Measurements from ENCODE around the gene DDAH1.

Gene DDAH1

DNA sequence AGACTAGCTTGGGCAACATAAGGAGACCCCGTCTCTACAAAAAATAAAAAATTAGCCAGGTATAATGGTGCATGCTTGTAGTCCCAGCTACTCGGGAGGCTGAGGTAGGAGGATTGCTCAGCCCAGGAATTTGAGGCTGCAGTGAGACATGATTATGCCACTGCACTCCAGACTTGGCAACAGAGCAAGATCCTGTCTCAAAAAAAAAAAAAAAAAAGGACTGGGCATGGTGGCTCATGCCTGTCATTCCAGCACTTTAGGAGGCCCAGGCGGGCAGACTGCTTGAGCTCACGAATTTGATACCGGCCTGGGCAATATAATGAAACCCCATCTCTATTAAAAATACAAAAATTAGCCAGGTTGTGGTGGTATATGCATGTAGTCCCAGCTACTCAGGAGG is 141.2 kb downstream of the DDAH1 start:
- DNase-seq, result no peak

DNA sequence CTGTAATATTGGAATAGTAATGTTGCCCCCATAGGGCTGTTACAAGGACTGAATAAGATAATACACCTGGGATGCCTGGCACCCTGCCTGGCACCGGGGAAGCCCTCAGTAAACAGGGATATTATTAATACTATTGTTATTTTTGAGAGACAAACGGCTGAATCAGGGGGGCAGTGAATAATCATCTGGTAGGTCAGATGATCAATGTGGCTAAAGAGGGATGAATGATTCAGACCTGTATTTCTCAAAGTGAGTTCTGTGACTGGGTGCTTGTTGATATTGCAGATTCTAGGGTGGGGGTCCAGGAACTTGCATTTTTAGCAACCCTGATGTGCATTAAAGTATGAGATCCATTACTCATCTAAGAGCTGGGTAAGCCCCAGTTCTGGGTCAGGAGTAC is 142.3 kb downstream of the DDAH1 start:
- no peak for DNase-seq

DNA sequence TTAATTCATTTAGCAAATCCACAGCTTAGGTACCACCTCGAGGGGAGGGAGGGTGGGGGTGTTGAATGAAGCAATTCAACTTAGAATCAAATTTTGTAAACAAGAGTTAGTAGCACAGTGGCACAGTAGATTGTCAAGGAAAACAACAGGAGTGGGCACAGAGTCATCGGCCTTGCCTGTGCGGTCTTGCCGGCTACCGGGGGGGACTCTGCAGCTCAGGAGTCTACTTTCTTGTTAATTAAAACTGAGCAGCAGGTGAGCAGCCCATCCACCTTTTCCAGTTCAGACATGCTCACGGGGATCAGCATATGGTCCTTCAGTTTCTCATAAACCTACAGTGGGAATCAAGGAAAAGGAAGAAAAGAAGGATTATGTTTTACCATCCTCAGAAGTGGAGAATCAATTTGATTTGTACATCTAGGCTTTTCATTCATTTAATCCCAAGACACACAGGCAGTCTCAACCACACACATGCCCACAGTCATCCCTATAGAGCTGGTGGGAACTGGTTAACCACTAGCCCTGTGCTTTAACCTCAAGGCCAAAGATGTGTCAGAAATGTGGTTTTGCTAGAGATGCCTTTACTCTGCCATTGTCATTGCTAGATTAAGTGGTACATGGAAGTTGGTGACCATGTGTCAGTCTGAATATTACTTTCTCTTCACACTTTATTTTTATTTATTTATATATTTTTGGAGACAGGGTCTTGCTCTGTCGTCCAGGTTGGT is 143.6 kb downstream of the DDAH1 start:
- DNase-seq, result no peak

DNA sequence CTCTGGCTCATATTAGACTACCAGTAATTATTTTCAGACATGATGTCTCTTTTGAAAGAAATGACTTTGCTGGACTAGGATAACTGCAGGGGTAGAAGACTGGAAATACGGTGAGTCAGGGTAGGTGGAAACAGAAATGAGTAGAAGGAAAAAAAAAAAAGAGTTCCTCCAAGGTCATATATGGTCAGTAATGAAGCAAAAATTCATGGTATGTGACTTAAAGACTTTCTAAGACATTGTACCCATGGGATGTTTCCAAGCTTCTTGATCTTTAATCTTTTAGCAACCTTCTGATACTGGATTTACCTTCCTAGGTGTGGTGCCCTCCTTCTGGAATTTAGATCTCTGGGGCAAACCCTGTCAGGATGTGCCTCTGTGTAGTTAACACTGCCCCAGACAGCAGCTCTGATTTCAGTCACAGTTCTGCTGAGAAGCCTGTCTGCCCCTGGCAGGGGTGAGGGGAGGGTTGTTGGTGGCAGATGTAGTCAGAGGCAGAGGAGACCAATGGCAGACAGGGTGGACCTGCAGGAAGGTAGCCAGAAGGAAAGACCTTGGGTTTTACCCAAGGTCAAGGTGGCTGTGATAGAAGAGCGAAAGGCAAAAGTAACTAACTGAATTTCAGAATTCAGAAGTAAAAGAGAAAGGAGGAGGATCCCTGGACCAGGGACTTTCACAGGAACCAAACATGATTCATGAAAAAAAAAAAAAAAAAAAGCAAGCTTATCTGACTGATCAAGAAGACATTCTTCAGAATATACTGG is 144.4 kb downstream of the DDAH1 start:
- no peak for DNase-seq

DNA sequence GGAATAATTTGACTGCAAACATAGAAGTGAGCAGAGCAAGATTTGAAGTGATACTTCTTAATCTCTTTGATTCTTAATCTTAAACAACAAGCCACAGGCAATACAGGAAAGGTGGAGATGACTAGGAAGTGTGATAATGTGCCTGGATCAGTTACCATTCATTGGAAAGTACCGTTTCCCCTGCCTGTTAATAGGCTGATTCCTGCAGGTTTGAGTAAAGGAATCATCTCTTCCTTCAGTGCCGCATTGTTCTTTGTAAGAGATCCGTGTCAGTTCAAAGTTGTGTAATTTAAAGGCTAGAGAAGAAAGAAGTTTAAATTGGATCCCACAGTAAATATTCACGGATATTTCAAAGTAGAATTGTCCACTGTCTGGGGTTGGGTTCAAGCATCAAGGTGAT is 145.0 kb downstream of the DDAH1 start:
- no peak for DNase-seq

DNA sequence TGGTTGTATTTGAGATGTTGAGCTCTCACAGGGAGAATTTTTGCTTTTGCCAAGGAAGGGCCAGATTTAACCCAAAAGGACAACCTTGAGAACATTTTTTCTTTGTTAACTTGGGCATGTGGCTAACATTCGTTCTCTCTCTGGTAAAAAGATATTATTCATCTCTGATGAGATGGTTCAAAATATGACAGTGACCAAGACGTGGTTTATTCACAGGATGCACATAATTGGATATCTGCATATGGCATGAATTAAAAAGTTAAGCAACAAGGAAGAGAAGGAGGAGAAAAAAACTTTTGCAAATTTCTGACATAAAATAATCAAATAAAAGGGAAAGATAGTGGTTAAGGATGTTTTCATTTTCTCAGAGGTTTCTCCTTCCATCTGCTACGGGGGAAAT is 145.5 kb downstream of the DDAH1 start:
- DNase-seq, result no peak

DNA sequence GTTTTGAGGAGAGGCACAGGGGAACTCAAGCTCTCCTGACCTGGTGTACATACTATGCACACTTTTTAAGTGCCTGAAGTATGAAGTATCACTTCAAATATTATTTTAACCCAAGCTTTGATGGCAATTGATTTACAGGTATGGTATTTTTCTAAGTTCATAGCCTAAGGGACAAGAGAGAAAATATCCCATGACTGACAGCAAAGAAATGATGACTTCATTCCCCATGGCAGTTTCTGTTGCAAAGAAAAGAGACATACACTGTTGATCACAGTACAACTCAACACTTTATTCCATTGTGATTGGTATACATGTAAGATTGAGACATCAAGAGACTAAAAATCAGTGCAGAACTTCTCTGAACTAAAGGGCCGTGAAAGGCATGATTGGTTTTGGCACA is 146.7 kb downstream of the DDAH1 start:
- no peak for DNase-seq

DNA sequence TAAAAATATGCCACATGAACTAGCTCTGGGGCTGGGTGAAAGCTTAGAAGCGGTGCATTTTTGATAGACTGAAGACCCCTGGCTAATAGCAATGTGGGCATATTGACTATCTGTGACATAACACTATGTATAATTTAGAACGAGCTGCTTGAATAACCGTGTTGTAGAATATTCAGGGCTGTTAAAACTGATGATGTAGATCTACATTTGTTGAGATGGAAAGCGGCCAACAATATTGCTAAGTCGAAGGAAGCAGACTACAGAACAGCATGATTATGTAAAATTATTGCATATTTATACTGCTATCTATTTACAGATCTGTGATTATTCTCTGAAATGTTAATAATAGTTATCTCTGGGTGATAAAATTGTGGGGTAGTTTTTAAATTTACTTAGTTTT is 147.4 kb downstream of the DDAH1 start:
- DNase-seq, result no peak

DNA sequence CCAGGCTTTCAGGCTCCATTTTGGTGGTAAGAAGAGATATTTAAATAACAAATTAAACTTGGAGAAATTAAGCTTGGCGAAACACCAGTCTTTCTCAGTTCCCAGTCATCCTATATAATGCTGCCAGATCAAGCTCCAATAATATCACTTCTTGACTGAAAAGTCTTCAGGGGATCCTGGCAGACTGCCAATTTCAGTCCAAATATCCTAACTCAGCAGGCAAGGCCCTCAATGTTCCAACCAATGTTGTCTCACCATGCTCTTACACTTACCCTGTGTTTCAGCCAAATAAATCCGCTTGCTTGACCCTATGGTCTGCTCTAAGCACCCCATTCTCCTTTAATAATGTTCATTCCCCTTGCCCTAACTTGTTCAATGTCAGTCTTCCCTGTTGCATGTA is 148.6 kb downstream of the DDAH1 start:
- no peak for DNase-seq

DNA sequence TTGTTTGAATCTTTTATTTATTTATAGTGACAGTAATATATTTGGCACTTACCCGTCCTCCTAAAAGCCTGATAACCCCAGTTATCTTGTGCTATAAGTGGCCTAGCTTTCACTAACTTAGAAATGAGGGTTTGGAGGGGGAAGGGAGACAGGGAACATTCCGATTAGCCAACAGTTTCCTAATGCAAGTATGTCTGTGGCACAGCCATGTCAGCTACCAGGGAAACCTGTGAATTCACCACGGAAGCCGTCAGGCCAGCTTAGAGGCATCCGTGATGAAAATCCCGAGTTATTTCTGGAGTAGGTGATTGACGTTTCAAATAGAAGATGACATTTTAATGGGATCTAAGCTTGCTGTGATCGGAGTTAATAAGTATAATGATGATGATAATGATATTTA is 149.2 kb downstream of the DDAH1 start:
- no peak for DNase-seq

DNA sequence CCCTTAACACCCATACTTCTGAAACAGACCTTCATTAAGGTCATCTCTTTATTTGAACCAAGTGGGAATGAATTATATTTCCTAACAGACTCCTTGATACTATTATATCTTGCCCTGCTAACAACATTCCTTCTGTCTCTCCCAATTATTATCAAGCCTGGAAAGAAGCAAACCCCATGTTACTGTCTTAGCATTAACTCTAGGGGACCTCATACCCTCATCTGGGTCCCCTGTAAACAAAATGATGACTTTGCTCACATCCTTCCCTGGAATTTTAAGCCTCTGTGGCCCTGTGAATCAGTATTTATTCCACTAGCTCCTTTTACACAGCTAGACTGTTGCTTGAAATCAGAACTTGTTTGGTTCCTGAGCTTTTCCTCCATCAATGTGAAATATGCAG is 150.2 kb downstream of the DDAH1 start:
- no peak for DNase-seq

DNA sequence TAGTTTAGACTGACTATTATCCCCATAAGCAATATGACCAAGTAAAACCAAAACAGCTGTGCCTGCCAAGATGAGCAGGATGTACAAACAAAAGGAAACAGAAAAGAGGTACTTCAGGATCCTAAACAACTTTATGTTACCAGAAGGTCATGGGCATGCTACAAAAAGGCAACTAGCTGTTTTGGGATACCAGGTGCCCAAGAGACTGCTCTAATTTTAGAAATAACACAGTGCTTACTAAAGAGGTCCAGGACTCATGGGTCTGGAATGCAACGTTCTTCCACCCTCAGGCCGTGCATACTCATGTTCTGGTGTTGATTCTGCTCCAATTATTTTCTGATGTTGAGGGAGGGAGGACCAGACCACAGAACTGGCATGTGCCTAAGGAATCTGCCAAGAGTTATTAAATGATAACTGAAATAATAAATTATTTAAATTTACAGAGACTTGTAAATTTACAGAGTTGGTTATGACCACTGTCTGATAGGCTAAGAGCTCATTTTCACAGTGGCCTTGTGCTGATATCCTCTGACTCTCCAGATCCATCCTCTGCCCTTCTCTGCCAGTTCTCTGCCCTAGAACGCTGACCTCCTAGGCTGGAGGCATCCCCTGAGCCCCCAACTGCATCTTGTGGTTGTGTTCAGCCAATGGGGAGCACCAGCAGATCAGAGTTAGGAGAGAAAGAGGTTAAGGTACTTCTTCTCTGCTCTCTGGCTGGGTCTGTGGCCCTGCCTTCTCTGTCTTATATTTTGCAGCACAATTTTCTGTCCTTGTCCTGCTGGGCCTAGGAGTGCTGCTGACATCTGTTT is 150.9 kb downstream of the DDAH1 start:
- no peak for DNase-seq

DNA sequence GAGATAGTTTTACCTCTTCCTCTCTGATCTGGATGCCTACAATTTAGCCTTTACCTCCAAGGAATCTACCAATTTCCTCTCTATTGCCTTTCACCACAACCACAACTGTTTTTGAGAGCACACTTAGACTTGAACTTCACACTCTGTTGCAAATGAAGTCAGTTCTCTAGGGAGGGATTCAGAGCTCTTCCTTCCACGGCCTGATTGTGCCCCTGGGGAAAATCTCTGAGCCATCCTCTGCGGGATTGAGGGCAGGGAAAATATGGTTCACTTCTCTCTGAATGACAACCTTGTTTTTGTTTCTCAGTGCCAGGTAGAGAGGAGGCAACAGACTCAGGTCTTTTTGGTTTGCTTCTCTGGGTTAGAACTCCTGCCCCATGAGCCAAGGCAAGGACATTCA is 153.1 kb downstream of the DDAH1 start:
- no peak for DNase-seq

DNA sequence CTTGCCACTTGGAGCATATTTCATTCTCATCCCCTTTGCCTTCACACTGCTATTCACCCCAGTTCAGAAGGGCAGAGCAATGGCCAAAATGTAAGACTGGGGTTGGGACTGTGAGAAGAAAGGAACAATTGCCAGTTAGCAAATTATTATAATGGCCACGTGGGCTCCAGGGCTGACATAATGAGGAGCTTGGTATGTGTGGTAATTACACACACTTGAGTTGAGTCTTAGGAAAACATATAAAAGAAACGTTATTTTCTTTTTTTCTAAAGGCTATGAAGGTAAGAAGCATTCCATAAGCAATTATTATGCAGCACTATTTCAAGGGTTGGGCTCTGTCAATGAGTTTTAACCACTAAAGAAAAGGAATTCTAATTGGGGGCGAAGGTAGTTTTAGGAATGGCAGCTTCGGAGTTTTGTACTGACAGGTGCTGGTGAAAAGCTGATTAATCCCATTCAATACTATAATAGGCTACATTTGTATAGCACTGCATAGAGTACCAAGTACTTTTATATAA is 156.1 kb downstream of the DDAH1 start:
- no peak for DNase-seq

DNA sequence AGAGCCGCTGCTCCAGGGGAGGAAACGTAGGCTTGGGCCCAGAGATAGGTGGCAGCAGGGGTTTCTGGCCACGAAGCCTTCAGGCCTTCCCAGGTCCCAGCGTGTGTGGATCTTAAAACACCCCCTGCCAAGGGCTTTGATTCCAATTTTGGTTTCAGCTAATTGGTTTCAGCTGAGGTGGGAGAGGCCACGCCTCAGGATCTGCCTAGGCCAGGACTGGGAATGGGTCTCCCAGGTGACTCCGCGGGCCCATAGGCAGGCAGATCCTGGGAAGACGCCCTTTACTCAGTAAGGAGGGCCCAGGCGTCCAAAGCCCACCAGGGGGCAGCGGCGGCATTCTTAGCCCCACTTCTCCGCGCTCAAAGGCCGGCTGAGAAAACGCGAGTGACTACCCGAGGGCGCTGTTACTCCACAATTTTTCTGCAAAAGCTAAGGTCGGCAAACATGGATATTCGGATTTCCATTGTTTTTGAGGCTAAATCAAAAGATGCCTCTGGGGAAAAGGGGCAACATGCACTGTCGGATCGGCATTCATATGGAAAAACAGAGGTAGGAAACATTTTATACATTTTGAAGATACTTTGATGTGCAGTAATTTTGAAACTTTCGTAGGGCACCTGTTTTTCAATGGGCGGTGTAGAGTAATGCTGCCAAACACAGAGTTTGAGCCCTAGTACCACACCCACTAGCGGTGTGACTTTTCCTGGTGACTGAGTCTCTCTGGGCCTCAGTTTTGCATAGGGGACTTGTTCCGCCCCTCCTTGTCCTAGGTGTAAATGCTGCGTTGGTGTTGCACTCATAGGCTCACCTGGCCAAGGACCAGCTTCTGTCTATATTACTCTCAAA is 156.7 kb downstream of the DDAH1 start:
- DNase-seq, result peak; percentile 46

DNA sequence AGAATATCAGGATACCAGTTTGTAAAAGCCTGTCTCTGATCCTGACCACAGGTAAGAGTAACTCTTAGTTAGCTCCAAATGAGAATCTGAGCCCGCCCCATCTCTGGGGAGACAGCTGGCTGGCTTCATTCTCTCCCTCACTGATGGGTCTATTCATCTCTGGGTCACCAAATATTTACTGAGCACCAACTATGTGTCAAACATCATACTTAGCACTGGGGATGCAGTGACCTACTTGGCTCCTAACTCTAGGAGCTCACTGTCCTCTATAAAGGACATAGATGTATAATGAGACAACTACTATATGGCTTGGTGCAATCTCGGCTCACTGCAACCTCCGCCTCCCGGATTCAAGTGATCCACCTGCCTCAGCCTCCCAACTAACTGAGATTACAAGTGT is 158.7 kb downstream of the DDAH1 start:
- DNase-seq, result no peak

DNA sequence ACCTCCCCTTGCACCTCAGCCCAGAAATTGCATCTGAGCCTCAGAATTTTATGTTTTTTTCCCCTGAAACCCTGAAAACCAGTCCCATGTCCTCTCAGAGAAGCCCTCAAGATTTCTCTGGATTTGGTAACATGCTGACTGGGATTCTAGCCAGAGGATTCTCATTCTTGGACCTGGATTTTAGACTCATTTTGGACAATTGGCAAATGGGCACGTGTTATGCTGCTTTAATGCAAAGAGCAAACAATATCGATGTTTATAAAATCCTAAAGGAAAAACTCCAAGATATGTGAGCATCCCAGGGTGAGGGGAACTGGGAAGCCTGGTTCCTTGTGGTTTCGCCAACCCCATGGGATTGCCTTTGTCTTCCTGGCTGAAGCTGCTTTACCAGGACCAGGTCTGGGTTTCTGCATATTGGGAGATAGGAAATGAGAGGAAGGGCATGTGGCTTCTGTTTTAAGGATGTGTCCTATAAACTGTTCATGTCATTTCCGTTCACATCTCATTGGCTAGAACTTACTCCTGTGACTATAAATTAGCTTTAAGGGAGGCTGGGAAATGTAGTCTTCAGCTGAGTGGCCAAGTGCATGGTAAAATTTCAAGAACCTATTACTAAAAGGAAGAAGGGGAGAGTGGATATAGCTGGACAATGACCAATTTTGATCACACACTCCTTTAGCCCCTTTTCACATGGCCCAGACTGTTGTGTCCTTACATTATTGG is 161.4 kb downstream of the DDAH1 start:
- DNase-seq, result no peak

DNA sequence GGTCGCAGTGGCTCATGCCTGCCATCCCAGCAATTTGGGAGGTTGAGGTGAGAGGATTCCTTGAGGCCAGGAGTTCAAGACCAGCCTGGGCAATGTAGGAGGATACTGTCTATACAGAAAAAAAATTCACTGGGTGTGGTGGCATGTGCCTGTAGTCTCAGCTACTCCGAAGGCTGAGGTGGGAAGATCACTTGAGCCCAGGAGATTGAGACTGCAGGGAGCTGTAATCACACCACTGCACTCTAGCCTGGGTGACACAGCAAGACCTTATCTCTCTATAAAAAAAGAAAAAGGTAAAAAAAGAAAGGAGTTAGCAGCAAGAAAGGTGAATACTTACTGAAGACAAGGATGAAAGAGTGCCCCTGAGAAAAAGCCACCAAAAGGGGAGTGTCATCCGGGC is 164.8 kb downstream of the DDAH1 start:
- no peak for DNase-seq

DNA sequence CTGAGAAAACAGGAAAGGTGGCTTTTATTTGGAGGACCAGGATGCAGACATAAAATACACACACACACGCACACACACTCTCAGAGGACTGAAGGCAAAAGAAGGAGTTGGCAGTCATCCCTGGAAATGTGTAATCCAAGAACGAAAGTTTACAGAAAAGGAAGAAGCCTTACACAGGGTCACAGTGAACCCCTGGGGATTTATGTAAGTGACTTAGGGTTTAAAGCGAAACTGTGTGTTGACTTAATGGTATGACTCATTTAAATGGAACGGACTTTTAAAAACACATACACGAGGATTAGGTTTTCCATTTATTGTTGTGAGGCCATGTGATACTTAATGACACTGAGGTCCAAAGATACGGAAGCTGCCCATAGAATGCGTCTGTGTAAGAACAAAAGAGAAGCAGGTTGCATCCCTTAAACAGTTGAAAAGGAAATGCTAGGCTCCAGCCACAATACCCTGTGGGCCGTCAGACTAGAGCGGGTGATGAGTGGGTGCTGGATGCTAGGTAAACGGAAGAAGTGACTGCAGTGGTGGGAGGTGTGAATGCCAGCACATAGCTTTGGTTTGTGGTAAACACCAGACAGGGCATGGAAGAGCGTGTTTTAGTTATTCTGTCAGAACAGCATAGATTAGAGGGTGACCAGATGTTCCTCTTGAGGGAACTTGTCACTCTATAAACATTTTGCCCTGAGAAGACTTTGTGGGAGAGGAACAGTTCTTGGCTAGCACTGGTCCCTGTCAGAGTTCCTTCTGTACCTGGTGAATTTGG is 166.9 kb downstream of the DDAH1 start:
- DNase-seq, result no peak

DNA sequence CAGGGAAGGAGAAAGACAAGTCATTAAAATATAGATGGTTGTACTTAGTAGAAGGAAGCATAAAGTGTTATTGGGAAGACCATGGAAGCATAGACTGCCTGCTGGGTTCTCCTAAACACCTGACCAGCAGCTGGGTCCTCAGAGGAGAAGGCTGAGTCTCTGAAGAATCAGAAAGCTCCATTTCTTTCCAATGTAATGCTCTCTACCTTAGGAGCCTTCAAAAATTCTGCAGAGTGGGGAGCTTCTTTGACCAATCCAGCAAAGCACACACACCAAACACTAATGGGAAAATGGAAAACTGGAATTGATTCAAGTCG is 167.5 kb downstream of the DDAH1 start:
- DNase-seq, result no peak

DNA sequence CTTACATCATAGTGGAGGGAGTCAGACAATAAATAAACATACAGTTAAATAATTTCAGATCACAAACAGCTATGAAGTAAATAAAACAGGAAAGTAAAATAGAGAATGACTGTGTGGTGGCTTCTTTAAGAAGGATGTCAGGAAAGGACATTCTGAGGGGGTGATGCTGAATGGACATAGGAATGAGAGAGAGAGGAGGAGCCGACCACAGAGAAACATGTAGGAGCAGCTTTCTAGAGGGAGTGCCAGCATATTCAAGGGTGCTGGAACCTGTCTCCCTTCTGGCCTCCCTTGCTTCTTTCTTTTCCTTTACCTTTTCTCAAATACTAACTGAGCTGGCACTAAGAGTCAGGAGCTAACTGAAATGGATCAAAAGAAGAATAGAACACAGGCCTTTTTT is 168.0 kb downstream of the DDAH1 start:
- DNase-seq, result no peak
